ENCODE results near the gene KIF26B. TPM values are rescaled to one million over a fixed set of nuclear protein-coding genes. Genes with fewer than 3 reads are reported as not detected.

Gene KIF26B
- total and polyA plus RNA-seq, 3 experiments from 2014 or later: 0.11 to 0.16 TPM; not detected in 1

DNA sequence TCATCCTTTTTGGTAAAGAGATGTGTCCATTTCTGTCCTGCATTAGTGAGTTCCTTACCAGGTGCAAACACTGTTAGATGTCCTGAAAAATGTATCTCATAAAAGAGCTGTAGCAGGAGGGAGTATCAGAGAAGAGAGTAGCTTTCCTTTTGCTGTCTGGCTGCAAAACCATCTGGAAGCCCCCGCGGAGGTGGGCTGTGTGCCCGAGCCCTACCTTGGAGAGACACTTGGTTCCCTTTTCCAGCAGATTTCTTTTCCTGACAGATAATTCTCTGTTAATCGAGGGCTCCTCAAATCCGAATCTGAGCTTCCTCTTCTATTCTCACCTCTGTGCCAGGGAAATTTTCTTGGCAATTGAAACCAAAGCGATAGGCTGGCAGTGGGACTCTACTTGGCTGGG, 53.0 kb downstream of the KIF26B start:
- Mint-ChIP-seq H3K27me3 (peaks cover 3 to 5% of the 10 kb centered on the region in 2 donors), H3K9me3 (peaks cover 7 to 27% (median 15%) of the 10 kb centered on the region in 5 donors), H3K27ac (no peak overlapping the region), H3K36me3 (no peaks in the 10 kb centered on the region), H3K4me3 (no peak overlapping the region), H3K4me1 (no peaks in the 10 kb centered on the region)
- DNase-seq: no peak
- ChIA-PET CTCF (no interaction called here), POLR2A (no interaction called here)
- Histone ChIP-seq H3K9me3 (ENCODE audit: low read length) (no peaks in the 10 kb centered on the region), H3K27ac (ENCODE audit: low read depth, low read length) (no peak overlapping the region), H3K4me1 (ENCODE audit: insufficient read depth, low read length) (no peaks in the 10 kb centered on the region), H3K36me3 (ENCODE audit: insufficient read depth, low read length) (no peaks in the 10 kb centered on the region), H3K27me3 (ENCODE audit: insufficient read depth, low read length, poor library complexity, severe bottlenecking) (no peaks in the 10 kb centered on the region), H3K4me3 (ENCODE audit: low read length) (no peak overlapping the region)

DNA sequence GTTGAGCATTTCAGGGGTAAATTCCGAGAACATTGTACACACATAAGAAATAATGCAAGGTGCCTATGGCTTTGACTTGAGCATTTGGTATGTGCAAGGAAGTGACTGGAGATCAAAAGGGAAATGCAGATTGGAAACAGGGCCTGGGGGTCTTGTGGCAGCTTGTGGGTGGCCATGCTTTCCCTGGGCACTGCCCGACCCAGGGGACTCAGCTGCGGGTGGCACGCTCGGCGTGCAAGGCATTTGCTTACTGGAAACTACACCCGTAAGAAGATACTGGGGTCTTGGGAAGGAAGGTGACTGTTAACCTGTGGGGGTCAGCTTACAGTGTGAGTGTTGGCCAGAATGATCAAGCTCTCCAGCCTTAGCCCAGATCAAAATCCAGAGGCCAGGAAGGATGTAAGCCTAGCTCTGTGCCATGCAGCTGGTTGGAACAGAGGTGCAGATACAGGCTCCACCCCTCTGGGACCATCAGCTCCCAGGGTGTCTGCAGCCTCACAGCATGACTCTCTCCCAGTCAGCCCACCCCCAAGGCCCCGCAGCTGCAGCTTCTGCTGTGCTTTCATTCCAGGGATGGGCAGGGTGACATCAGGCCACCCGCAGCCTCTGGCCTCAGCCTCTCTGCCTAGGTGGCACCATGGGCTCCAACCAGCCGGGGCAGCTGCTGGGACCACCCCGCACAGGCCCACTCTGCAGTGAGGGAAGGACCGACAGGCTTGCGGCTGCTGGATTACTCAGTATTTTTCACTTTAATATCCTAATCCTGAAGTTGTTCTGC, 55.1 kb downstream of the KIF26B start:
- no peak for DNase-seq
- Mint-ChIP-seq H3K27me3 (peaks cover 3 to 5% of the 10 kb centered on the region in 2 donors), H3K9me3 (peaks cover 7 to 26% (median 15%) of the 10 kb centered on the region in 5 donors), H3K4me3 (no peak overlapping the region), H3K4me1 (no peaks in the 10 kb centered on the region), H3K36me3 (no peaks in the 10 kb centered on the region), H3K27ac (peak overlapping the region in 1 of 8 donors; percentile 29)
- Histone ChIP-seq H3K27ac (ENCODE audit: low read depth, low read length) (no peak overlapping the region), H3K4me1 (ENCODE audit: insufficient read depth, low read length) (no peaks in the 10 kb centered on the region), H3K9me3 (ENCODE audit: low read length) (no peaks in the 10 kb centered on the region), H3K27me3 (ENCODE audit: insufficient read depth, low read length, poor library complexity, severe bottlenecking) (no peaks in the 10 kb centered on the region), H3K4me3 (ENCODE audit: low read length) (no peak overlapping the region), H3K36me3 (ENCODE audit: insufficient read depth, low read length) (no peaks in the 10 kb centered on the region)
- POLR2A ChIA-PET: no interaction called here
- CTCF ChIA-PET: no interaction called here

DNA sequence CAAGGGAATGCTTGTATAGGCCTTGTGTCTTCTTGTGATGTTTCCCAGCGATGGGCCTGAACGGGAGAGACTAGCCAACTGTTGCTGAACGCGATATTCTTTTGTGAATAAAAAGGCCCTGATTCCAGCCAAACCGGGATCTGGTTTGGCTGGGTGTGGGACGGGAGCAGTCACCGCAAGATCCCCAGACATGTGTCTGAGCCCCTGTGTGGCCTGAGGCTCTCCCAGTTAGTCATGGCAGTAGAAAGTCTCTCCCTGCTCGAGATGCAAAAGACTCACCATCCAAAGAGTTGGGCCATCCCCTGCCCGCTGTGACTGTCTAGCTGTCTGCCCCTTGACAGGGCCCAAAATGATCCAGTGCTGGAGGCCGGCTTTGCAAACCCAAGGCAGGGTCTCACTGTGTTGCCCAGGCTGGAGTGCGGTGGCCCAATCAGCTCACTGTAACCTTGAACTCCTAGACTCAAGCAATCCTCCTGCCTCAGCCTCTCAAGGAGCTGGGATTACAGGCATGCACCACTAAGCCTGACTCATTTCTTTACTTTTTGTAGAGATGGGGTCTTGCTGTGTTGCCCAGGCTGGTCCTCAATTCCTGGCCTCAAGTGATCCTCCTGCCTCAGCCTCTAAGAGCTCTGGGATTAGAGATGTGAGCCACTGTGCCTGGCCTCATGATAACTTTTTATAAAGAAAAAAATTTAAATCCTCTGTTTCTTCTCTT, 56.4 kb downstream of the KIF26B start:
- no peaks in the 10 kb centered on the region for H3K4me1 ChIP-seq (ENCODE audit: insufficient read depth, low read length)
- no peak overlapping the region for H3K27ac ChIP-seq (ENCODE audit: low read depth, low read length)
- no peaks in the 10 kb centered on the region for H3K9me3 ChIP-seq (ENCODE audit: low read length)
- H3K36me3 ChIP-seq (ENCODE audit: insufficient read depth, low read length): no peaks in the 10 kb centered on the region
- Mint-ChIP-seq H3K4me3 (no peak overlapping the region), H3K27ac (no peak overlapping the region), H3K36me3 (no peaks in the 10 kb centered on the region), H3K9me3 (peaks cover 7 to 25% (median 12%) of the 10 kb centered on the region in 5 donors), H3K4me1 (no peaks in the 10 kb centered on the region), H3K27me3 (peaks cover 0 to 3% of the 10 kb centered on the region in 2 donors)
- DNase-seq: no peak
- no peaks in the 10 kb centered on the region for H3K27me3 ChIP-seq (ENCODE audit: insufficient read depth, low read length, poor library complexity, severe bottlenecking)
- no peak overlapping the region for H3K4me3 ChIP-seq (ENCODE audit: low read length)
- ChIA-PET CTCF (no interaction called here), POLR2A (no interaction called here)

DNA sequence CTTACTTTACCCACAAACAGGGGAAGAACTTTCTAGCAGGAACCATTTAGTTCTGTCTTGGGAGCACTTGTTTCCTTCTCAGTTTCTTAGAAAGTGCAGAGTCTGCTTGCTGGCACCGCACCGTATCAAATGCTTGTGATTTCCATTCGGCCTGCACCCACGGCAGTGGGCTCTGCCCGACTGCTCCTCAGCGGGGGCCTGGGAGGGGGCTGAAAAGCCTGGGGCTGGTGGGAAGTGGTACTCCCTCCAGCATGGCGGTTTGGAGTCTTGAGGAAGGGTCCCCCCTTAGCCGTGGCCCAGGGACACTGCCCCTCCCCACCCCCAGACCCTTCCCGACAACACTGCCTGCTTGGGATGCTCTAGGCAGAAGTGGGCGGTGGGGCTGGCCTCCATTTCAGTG, 57.0 kb downstream of the KIF26B start:
- ChIA-PET POLR2A (no interaction called here), CTCF (no interaction called here)
- Histone ChIP-seq H3K36me3 (ENCODE audit: insufficient read depth, low read length) (no peaks in the 10 kb centered on the region), H3K4me1 (ENCODE audit: insufficient read depth, low read length) (no peaks in the 10 kb centered on the region), H3K27me3 (ENCODE audit: insufficient read depth, low read length, poor library complexity, severe bottlenecking) (no peaks in the 10 kb centered on the region), H3K9me3 (ENCODE audit: low read length) (no peaks in the 10 kb centered on the region), H3K4me3 (ENCODE audit: low read length) (no peak overlapping the region), H3K27ac (ENCODE audit: low read depth, low read length) (no peak overlapping the region)
- no peak overlapping the region for H3K27ac Mint-ChIP-seq
- H3K4me3 Mint-ChIP-seq: no peak overlapping the region
- H3K27me3 Mint-ChIP-seq: peaks cover 0 to 3% of the 10 kb centered on the region in 2 donors
- no peaks in the 10 kb centered on the region for H3K4me1 Mint-ChIP-seq
- DNase-seq: no peak
- H3K36me3 Mint-ChIP-seq: no peaks in the 10 kb centered on the region
- peaks cover 6 to 21% (median 8%) of the 10 kb centered on the region in 5 donors for H3K9me3 Mint-ChIP-seq

DNA sequence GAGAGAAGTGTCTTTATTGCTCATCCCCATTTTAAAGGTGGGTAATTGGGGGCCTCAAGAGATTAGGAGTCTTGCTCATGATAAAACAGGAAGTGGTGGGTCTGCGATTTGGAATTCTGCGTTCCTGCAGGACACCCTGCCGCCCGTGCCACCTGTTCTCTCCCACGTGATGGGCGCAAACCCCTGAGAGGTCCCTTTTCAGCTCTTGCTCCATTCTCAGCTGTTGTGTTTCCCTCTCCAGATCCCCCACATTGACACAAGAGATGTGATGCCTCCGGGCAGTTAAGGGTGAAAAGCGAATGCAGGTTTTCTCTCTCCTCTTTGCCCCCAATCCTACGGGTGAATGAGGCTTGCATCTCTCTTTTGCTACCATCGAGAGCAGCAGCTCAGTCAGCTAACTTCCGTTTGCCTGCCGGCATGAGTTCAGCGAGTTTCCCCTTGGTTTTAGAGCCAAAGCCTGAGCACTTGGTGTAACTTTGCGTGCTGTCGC, 57.5 kb downstream of the KIF26B start:
- Histone ChIP-seq H3K9me3 (ENCODE audit: low read length) (no peaks in the 10 kb centered on the region), H3K27me3 (ENCODE audit: insufficient read depth, low read length, poor library complexity, severe bottlenecking) (no peaks in the 10 kb centered on the region), H3K27ac (ENCODE audit: low read depth, low read length) (no peak overlapping the region), H3K4me3 (ENCODE audit: low read length) (no peak overlapping the region), H3K4me1 (ENCODE audit: insufficient read depth, low read length) (no peaks in the 10 kb centered on the region), H3K36me3 (ENCODE audit: insufficient read depth, low read length) (no peaks in the 10 kb centered on the region)
- H3K9me3 Mint-ChIP-seq: peaks cover under 1 to 16% (median 3%) of the 10 kb centered on the region in 5 donors
- H3K27me3 Mint-ChIP-seq: peaks cover 0 to 3% of the 10 kb centered on the region in 2 donors
- no peak for DNase-seq
- no peak overlapping the region for H3K27ac Mint-ChIP-seq
- H3K36me3 Mint-ChIP-seq: no peaks in the 10 kb centered on the region
- ChIA-PET POLR2A (no interaction called here), CTCF (no interaction called here)
- H3K4me3 Mint-ChIP-seq: no peak overlapping the region
- no peaks in the 10 kb centered on the region for H3K4me1 Mint-ChIP-seq

DNA sequence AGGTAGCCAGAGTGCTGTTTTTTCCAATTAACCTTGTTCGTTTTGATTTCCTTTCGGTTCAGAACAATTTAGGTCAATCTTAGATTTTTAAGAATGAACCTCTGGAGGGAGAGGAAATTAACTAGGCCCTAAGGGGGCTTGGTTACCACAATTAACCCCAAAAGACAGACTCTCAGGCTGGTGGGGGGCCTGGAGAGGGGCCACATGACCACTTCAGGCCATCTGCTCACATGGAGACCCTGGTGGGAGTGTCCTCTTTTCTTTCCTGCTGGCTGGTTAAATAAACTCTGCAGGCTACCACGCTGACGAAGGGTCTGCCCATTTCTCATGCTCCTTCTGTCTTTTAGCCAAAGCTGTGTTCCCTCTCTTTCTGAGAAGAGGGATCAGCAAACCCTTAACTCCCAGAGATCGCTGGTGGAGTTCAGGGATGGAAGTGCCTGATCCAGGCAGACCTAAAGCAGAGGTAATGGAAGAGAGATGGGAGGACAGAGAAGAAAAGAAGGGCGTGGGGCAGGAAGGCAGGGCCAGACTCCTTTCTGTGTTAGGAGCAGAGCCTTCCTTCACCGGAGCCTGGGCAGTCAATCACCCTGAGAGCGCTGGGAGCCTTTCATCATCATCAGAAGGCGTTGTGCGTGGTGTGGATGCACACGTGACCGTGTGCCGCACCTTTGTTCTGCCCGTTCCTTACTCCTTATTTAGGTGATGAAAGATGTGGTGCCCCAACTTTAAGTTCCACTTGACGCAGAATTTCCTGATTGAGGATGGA, 58.5 kb downstream of the KIF26B start:
- H3K36me3 Mint-ChIP-seq: no peaks in the 10 kb centered on the region
- no peak overlapping the region for H3K27ac Mint-ChIP-seq
- no peaks in the 10 kb centered on the region for H3K4me1 ChIP-seq (ENCODE audit: insufficient read depth, low read length)
- no peaks in the 10 kb centered on the region for H3K27me3 ChIP-seq (ENCODE audit: insufficient read depth, low read length, poor library complexity, severe bottlenecking)
- peaks cover 0 to 9% (median 2%) of the 10 kb centered on the region in 5 donors for H3K9me3 Mint-ChIP-seq
- H3K36me3 ChIP-seq (ENCODE audit: insufficient read depth, low read length): no peaks in the 10 kb centered on the region
- H3K4me3 ChIP-seq (ENCODE audit: low read length): no peak overlapping the region
- no peak overlapping the region for H3K27ac ChIP-seq (ENCODE audit: low read depth, low read length)
- no peak overlapping the region for H3K4me3 Mint-ChIP-seq
- H3K4me1 Mint-ChIP-seq: no peaks in the 10 kb centered on the region
- H3K27me3 Mint-ChIP-seq: peaks cover 0 to 3% of the 10 kb centered on the region in 2 donors
- DNase-seq: no peak
- ChIA-PET CTCF (no interaction called here), POLR2A (no interaction called here)
- no peaks in the 10 kb centered on the region for H3K9me3 ChIP-seq (ENCODE audit: low read length)

DNA sequence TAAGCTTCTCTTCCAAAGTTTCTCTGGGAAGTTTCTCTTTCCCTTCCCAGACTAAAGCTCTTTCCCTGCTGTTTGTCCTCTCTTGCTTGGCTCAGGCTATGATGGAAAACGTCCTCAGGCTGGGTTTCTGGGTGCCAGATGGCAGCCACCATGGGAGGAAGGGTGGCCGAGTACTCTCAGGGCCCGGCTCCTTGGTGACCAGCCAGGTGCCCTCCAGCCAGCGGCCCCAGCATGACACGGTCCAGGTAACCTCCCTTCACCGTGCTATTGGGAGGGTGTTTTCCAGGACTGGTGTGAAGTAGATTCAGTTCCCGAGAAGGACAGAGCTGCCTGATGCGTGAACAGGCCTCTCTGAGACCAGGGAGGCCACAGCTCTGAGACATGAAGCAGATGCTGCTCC, 60.3 kb downstream of the KIF26B start:
- POLR2A ChIA-PET: no interaction called here
- Histone ChIP-seq H3K9me3 (ENCODE audit: low read length) (no peaks in the 10 kb centered on the region), H3K4me3 (ENCODE audit: low read length) (no peak overlapping the region), H3K27ac (ENCODE audit: low read depth, low read length) (no peak overlapping the region), H3K36me3 (ENCODE audit: insufficient read depth, low read length) (no peaks in the 10 kb centered on the region), H3K27me3 (ENCODE audit: insufficient read depth, low read length, poor library complexity, severe bottlenecking) (no peaks in the 10 kb centered on the region), H3K4me1 (ENCODE audit: insufficient read depth, low read length) (no peaks in the 10 kb centered on the region)
- H3K27me3 Mint-ChIP-seq: peaks cover 0 to 4% of the 10 kb centered on the region in 2 donors
- H3K9me3 Mint-ChIP-seq: peaks cover 0 to 2% (median 0%) of the 10 kb centered on the region in 5 donors
- no peaks in the 10 kb centered on the region for H3K4me1 Mint-ChIP-seq
- DNase-seq: no peak
- no peaks in the 10 kb centered on the region for H3K36me3 Mint-ChIP-seq
- CTCF ChIA-PET: no interaction called here
- H3K27ac Mint-ChIP-seq: no peak overlapping the region
- H3K4me3 Mint-ChIP-seq: no peak overlapping the region
